Right cardiac atrium (tissue), 5 donors: ENCODE results near the gene ETS2. TPM values are rescaled to one million over a fixed set of nuclear protein-coding genes. Genes with fewer than 3 reads are reported as not detected.

Source experiments
- ATAC-seq, 2 donors: fragments of 200-7000 bp; cut with Tn5 transposase; one replicate each; pipeline versions ENCODE4 v1.8.0 to v1.9.1; 2020; ENCODE audit warnings: moderate library complexity in 2 of 2, mild to moderate bottlenecking in 1 of 2
- DNase-seq, 3 donors: peaks; one replicate each; pipeline ENCODE4 v3.0.0-alpha.2; 2020
- H3K27ac ChIP-seq: one replicate; pipeline ENCODE4 v1.5.1; 2013; ENCODE audit warnings: mild to moderate bottlenecking, low read length, control low read depth, moderate library complexity
- H3K27me3 ChIP-seq: one replicate; pipeline ENCODE4 v1.6.1; 2013; ENCODE audit not compliant: control insufficient read depth, insufficient read depth
- H3K4me1 ChIP-seq: one replicate; pipeline ENCODE4 v1.6.1; 2013; ENCODE audit warnings: low read length; ENCODE audit not compliant: control insufficient read depth, insufficient read depth
- H3K4me3 ChIP-seq: one replicate; pipeline ENCODE4 v1.5.1; 2013; ENCODE audit warnings: low read length, control low read depth
- H3K9me3 ChIP-seq: one replicate; pipeline ENCODE4 v1.6.1; 2013; ENCODE audit warnings: low read length; ENCODE audit not compliant: control insufficient read depth
- WGBS: extraction: QIAGEN DNeasy Blood & Tissue Kit; methylation state at CpG from one replicate; pipeline ENCODE4 v1.1.7; 2013; 5-methylcytosine and 5-hydroxymethylcytosine counted together
- intact Hi-C, 4 donors: fragments of 100-400 bp; cut with DNase I; formaldehyde crosslinking; loops; one replicate each; pipeline versions ENCODE4 v1.11.0 to v1.14.0; 2022 to 2023
- polyA plus RNA-seq: library from polyadenylated mRNA; stranded (reverse); fragments of 200-250 nt; gene quantifications from one replicate; pipeline ENCODE4 v1.2.3, GENCODE V29; 2013
- total RNA-seq, 4 donors: library from RNA; stranded (reverse); fragmentation: NEBNext Ultra II Directional; extraction: Animal tissue kit (Norgen Biotek cat#: 25700); gene quantifications; one replicate each; pipeline ENCODE4 v1.2.1, GENCODE V29; 2021
- donor health status: healthy with polysubstance abuse.
- donor health status: DM: no; HTN: yes; CAD: no.
- donor health status: DM: no; HTN: no; CAD: no.
- donor health status: DM: no; HTN: yes; CAD: no; lungs with severe emphysema.
- donor health status: DM: yes; HTN: yes; CAD: no.

The ETS2 gene
- total and polyA plus RNA-seq, 5 donors, result 29.7 to 76.3 (median 44.4) TPM

DNA sequence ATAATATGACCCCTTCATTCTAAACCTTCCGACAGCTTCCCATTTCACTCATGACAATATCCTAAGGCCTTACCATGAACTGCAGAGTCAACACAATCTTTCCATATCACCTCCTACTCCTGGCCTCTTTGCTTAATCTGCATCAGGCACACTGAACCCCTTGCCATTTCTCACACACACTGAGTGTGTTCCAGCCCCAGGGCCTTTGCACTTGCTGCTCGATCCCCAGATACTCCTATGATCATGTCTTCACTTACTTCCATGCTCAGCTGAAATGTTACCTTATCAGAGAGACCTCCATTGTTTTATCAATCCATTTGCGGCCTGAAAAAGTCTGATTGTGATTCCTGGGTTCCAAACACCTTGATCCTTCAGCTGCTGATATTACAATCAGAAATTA lies 47.0 kb downstream of the ETS2 start:
- intact Hi-C loops, result loop anchor here in 1 of 4 donors (10.0 kb wide), 1 partner anchor 62 kb away; no protein-coding TSS in a partner anchor
- no peak overlapping the region for H3K27ac ChIP-seq
- 64% methylated on average over 3 of the region's 3 CpGs for WGBS

DNA sequence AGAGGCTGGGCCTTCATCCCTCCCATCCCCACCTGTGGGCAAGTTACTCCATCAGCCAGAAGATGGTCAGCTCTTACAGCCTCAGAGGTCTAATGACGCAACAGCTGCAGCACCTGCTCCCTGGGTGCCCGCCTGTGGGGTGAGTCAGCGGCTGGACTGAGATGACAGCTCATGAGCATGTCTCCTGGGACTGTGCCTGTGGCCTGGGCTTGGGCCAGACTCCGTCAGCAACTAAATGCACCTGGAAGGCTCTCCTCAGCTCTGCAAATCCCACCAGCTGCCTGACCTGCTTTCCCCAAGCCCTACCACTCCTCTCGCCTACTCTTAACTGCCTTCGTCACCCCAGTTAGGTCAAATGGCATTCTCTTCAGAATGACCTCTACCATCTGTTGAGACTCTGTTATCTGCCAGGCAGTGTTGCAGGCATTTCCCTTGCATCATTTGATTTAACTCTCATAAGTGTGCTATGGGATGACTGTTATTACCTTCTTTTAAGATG lies 47.7 kb downstream of the ETS2 start:
- Histone ChIP-seq H3K4me1 (no peaks in the 10 kb centered on the region), H3K4me3 (no peak overlapping the region), H3K27me3 (no peaks in the 10 kb centered on the region), H3K27ac (no peak overlapping the region), H3K9me3 (no peaks in the 10 kb centered on the region)
- WGBS, result 82% methylated on average over 6 of the region's 6 CpGs
- ATAC-seq (peak in 1 of 2 donors; percentile 8), DNase-seq (no peak)
- intact Hi-C loops, result loop anchor here in 1 of 4 donors (10.0 kb wide), 1 partner anchor 61 kb away; no protein-coding TSS in a partner anchor

More for the DNA sequence above, 47.0 kb downstream of the ETS2 start:
- ATAC-seq (no peak), DNase-seq (no peak)
- Histone ChIP-seq H3K4me1 (no peaks in the 10 kb centered on the region), H3K9me3 (no peaks in the 10 kb centered on the region), H3K4me3 (no peak overlapping the region), H3K27me3 (no peaks in the 10 kb centered on the region)

DNA sequence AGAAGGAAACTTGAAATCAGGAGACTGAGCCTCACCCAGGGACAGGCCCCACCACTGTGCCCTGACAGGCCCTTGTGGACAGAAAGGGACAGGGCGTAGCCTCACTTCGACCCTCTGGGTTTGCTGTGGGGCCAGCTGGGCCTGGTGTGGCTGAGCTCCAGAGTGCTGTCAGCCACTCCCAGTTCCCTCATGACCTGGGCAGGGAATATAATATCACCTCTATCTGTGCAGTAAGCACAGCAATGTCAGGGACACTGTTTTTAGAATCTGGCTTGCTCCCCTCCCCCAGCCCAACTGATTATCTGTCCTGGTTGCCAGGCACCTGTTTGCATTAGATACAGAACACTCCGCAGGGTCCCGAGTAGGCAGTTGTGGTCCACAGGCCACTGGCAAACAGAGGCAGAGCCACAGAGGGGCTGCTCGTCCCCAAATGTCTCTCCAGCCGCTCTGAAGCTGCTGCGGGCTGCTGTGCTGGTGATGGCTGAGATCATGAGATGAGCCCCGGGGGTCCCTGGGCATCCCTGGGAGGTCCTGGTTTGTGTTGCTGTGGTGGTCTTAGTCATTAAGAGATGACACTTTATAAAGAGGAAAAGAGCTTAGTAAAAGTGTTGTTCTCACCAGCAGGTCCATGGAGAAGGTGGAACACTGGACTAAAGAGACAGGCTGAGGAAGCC lies 51.6 kb downstream of the ETS2 start:
- Histone ChIP-seq H3K4me1 (peaks cover 2% of the 10 kb centered on the region), H3K4me3 (no peak overlapping the region), H3K27ac (no peak overlapping the region), H3K9me3 (no peaks in the 10 kb centered on the region), H3K27me3 (no peaks in the 10 kb centered on the region)
- ATAC-seq (peak; percentile 38 to 43), DNase-seq (no peak)
- intact Hi-C loops, result loop anchor here in 1 of 4 donors (10.0 kb wide), 1 partner anchor 58 kb away; no protein-coding TSS in a partner anchor
- WGBS, result 79% methylated on average over 8 of the region's 8 CpGs

DNA sequence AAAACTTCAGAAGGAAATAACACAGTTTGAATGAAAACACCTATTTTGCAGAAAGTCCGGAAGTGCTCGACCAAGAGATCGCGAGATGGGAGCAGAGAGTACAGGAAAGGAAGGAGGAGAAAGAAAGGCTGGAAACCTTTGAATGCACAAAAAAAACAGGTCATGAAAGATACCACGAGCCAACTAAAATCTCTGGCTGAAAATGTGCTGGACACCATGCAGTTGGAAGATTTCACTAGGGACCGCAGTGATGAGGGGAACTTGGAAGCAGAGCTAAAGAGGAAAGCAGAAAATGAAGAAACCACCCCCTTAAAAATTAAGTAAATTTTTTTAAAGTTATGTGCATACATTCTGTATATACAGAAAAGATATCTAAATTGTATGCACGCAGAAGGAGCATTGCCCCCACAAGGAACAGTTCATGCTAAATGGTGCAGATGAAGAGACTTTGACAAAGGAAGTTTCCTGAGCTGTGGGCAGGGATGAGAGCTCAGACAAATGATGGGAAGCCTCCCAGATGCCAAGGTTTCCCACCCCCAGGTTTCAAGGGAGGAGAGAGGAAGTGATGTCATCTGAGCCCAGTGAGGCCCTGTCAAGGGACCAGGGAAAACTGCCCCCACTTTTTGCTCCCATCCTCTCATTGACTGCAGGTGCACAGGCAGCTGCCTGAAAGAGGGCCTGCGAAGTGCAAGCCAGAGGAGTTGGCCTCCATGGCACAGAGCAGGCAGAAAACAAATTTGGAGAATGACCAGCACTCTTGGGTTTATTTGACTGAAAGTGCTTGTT lies 52.5 kb downstream of the ETS2 start:
- no peaks in the 10 kb centered on the region for H3K9me3 ChIP-seq
- no peak for ATAC-seq
- H3K27me3 ChIP-seq, result no peaks in the 10 kb centered on the region
- intact Hi-C loops, result loop anchor here in 1 of 4 donors (10.0 kb wide), 1 partner anchor 57 kb away; no protein-coding TSS in a partner anchor
- peaks cover 2% of the 10 kb centered on the region for H3K4me1 ChIP-seq
- no peak overlapping the region for H3K27ac ChIP-seq
- H3K4me3 ChIP-seq, result no peak overlapping the region
- DNase-seq, result no peak
- 51% methylated on average over 8 of the region's 8 CpGs for WGBS

DNA sequence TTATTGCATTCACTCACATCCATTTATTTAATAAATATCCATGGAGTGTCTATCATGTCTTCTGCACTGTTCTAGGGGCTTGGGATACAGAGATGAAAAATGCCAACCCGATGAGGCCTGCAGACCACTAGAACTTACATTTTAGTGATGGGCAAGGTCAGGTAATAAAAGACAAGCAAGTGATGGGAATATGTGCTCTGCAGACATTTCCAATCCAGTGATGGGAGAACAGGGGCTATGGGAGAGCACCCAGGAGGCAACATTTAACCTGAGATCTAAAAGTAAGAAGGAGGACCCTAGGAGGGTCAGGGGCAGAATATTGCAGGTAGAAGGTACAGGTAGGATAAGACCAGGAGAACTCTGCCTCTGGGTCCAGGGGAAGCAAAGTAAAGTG lies 53.1 kb downstream of the ETS2 start:
- DNase-seq, result no peak
- no peak for ATAC-seq
- 95% methylated on average over 1 of the region's 1 CpG for WGBS
- peaks cover 2% of the 10 kb centered on the region for H3K4me1 ChIP-seq
- no peak overlapping the region for H3K27ac ChIP-seq
- H3K27me3 ChIP-seq, result no peaks in the 10 kb centered on the region
- no peak overlapping the region for H3K4me3 ChIP-seq
- intact Hi-C loops, result loop anchor here in 1 of 4 donors (10.0 kb wide), 1 partner anchor 56 kb away; no protein-coding TSS in a partner anchor
- no peaks in the 10 kb centered on the region for H3K9me3 ChIP-seq

DNA sequence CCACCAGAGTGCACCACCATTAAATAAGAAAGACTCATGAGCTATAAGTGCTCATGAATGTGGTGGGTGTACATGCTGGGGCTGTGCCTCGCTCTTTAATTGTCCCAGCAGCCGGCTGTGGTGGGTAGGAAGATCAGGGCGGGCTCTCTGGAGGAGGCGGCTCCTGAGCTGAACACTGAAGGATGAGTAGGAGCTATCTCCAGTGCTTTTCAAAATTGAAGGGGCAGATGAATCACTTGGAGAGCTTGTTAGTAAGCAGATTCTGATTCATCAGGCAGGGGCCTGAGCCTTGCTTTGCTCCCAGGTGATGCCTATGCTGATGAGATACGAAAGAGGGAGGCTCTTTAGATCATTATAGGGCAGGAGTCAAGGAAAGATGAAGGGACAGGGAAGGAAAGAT lies 54.1 kb downstream of the ETS2 start:
- 81% methylated on average over 5 of the region's 5 CpGs for WGBS
- no peaks in the 10 kb centered on the region for H3K27me3 ChIP-seq
- peaks cover 2% of the 10 kb centered on the region for H3K4me1 ChIP-seq
- H3K9me3 ChIP-seq, result no peaks in the 10 kb centered on the region
- H3K27ac ChIP-seq, result no peak overlapping the region
- ATAC-seq, result no peak
- intact Hi-C loops, result loop anchor here in 1 of 4 donors (10.0 kb wide), 2 partner anchors 55 kb away; partner anchors contain the start of gene ETS2
- no peak for DNase-seq
- H3K4me3 ChIP-seq, result no peak overlapping the region

DNA sequence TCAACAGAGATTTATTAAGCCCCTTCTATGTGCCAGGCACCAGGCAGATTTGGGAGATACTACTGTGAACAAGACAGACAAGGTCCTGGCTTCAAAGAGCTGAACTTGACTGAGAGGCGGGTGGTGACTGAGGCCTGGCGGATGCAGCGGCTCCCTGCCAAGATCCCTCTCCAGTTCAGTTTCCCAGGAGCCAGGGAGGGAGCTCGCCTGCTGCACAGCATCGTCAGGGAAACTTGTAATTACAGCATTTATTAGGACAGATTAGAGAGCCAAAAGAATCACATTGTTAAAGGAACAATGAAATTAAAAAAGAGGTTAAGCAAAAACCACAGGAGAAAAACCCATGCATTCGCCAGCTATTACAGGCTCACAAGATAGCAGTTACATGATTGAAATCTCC lies 55.3 kb downstream of the ETS2 start:
- no peaks in the 10 kb centered on the region for H3K27me3 ChIP-seq
- no peak overlapping the region for H3K27ac ChIP-seq
- H3K9me3 ChIP-seq, result no peaks in the 10 kb centered on the region
- intact Hi-C loops, result loop anchor here in 1 of 4 donors (10.0 kb wide), 1 partner anchor 56 kb away; the partner anchor contains the start of gene ETS2
- DNase-seq (peak; percentile 46 to 86 (median 82)), ATAC-seq (peak; percentile 58 to 67)
- no peak overlapping the region for H3K4me3 ChIP-seq
- WGBS, result 29% methylated on average over 6 of the region's 6 CpGs
- peaks cover 2% of the 10 kb centered on the region for H3K4me1 ChIP-seq

DNA sequence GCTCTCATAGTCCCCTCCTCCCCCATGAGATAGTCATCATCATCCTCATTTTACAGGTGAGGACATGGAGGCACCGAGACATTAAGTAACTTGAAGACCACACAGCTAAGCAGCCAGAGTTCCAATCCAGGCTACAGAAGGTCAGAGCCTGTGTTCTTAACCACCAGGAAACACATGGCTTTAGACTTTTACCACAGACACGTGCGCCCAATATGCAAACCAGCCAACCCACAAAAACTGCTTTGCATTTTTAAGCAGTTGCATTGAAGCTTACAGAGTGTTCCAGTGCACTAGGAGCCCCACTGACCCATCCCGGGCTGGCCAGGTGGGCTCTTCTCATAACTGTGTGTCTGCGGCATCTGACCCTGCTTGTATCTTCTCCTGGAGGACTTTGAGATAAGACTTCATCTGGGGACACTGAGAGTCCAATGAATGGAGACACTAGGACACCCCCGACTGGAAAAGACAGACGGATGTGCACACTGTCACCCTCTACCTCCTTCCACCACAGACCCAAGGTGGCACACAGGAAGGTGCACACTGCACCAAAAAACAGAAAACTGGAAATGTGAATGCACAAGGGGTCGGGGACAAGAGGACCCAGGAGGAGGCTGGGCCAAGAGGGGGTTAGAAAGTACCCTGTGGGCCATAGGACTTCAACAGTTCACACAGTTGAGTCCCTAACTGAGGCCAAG lies 56.4 kb downstream of the ETS2 start:
- WGBS, result 85% methylated on average over 8 of the region's 8 CpGs
- intact Hi-C loops, result loop anchor here in 1 of 4 donors (10.0 kb wide), 1 partner anchor 57 kb away; the partner anchor contains the start of gene ETS2
- DNase-seq, result no peak

DNA sequence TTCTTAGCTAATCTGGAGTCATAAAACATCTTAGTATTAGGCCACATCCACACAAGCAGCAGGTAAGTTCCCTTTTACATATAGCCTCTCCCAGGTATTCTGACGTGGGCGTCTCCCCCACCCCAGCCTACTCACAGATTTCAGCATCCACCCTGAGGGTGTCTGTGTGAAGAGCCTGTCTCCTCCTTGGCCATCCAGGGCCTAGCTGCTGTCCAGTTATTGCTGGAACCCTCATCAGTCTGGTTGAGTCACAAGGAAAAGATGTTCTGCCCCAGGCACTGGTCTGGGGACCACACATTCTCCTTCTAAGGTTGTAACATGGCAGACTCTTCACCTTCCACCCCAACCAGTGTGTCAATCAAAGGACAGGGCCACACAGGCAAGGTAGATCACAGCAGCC lies 57.6 kb downstream of the ETS2 start:
- intact Hi-C loops, result loop anchor here in 1 of 4 donors (10.0 kb wide), 1 partner anchor 58 kb away; the partner anchor contains the start of gene ETS2
- DNase-seq, result no peak
- Histone ChIP-seq H3K4me3 (no peak overlapping the region), H3K9me3 (no peaks in the 10 kb centered on the region), H3K27me3 (no peaks in the 10 kb centered on the region), H3K27ac (no peak overlapping the region), H3K4me1 (peaks cover 2% of the 10 kb centered on the region)
- no peak for ATAC-seq
- WGBS, result 95% methylated on average over 2 of the region's 2 CpGs

More for the DNA sequence above, 56.4 kb downstream of the ETS2 start:
- H3K4me1 ChIP-seq, result peaks cover 2% of the 10 kb centered on the region
- H3K4me3 ChIP-seq, result no peak overlapping the region
- no peak overlapping the region for H3K27ac ChIP-seq
- no peak for ATAC-seq
- H3K27me3 ChIP-seq, result no peaks in the 10 kb centered on the region
- H3K9me3 ChIP-seq, result no peaks in the 10 kb centered on the region

DNA sequence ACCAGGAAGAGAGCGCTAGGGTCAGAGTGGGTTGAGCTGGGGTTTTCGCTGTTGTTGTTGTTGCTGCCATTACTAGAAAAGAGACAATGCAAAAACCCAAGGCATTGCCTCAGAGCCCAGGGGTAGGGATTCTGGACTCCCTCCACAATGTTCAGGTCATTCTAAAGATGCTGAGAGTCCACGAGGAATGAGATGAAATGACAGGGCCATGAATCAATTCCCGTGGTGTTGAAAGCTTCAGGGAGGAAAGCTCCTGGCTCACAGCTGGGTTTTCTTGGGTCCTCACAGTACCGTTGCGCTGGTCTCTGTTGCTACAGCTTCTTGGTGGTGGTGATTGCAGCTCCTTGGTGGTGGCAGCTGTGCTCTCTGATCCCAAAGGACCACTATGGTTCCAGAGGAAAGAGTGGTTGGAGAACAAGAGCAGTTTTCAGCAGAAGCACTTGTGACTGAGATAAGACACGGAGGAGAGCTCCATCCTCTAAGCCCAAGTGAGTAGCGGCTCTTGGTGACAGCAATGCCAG lies 58.2 kb downstream of the ETS2 start:
- WGBS, result 79% methylated on average over 8 of the region's 8 CpGs
- intact Hi-C loops, result loop anchor here in 1 of 4 donors (10.0 kb wide), 1 partner anchor 59 kb away; the partner anchor contains the start of gene ETS2
- ATAC-seq, result no peak

More for the DNA sequence above, 58.2 kb downstream of the ETS2 start:
- Histone ChIP-seq H3K9me3 (no peaks in the 10 kb centered on the region), H3K4me3 (no peak overlapping the region), H3K27ac (no peak overlapping the region), H3K4me1 (peaks cover 2% of the 10 kb centered on the region), H3K27me3 (no peaks in the 10 kb centered on the region)
- no peak for DNase-seq
